B cell (primary cell): ENCODE results near the gene RHNO1. TPM values are rescaled to one million over a fixed set of nuclear protein-coding genes. Genes with fewer than 3 reads are reported as not detected.

Experiments used
- ATAC-seq: fragments of 200-7000 bp; cut with Tn5 transposase; one replicate; pipeline ENCODE4 v1.10.0; 2021; ENCODE audit warnings: low read depth, mild to moderate bottlenecking, moderate number of reproducible peaks, moderate library complexity
- CTCF ChIA-PET: fragments of 350-600 bp; sonication (Branson Sonifier 250); formaldehyde crosslinking; loops from one replicate; lab custom pipeline; 2021; ENCODE audit warnings: antibody characterized with exemption, inconsistent platforms; lab: Charles Lee
- POLR2A ChIA-PET: fragments of 350-600 bp; sonication (Branson Sonifier 250); formaldehyde crosslinking; loops from one replicate; lab custom pipeline; 2021; ENCODE audit warnings: antibody characterized with exemption; lab: Charles Lee
- DNase-seq: peaks from one replicate; pipeline ENCODE4 v3.0.0; 2013
- H2AFZ ChIP-seq: 2 replicates; pipeline ENCODE4 v1.6.1; 2012; ENCODE audit warnings: mild to moderate bottlenecking, low read depth, low read length; ENCODE audit not compliant: insufficient read depth, poor library complexity, severe bottlenecking
- H3K27ac ChIP-seq, 2 donors: 1 replicate in 1 of 2; 2 replicates in 1 of 2; pipeline ENCODE4 v1.5.1; 2012 to 2013; ENCODE audit warnings: low read length in 2 of 2, mild to moderate bottlenecking in 2 of 2, moderate library complexity in 1 of 2
- H3K27me3 ChIP-seq, 4 experiments: fragments of 200-600 bp in 1 of 4; sonication (generic) in 1 of 4; replicated peaks in 1 of 4; 1 replicate in 2 of 4; 2 replicates in 2 of 4; pipeline versions ENCODE4 v1.6.1 to v1.7.0; 2013 to 2016; ENCODE audit warnings: low read length in 3 of 4, mild to moderate bottlenecking in 2 of 4, mixed read lengths in 1 of 4, moderate library complexity in 1 of 4; ENCODE audit not compliant: insufficient read depth in 4 of 4, control insufficient read depth in 3 of 4; ENCODE audit errors: control extremely low read depth in 1 of 4
- H3K36me3 ChIP-seq, 2 experiments: replicated peaks in 1 of 2; 1 replicate in 1 of 2; 2 replicates in 1 of 2; pipeline versions ENCODE4 v1.6.1 to v1.7.1; 2013; ENCODE audit warnings: low read length in 1 of 2; ENCODE audit not compliant: insufficient read depth in 2 of 2, control insufficient read depth in 1 of 2; ENCODE audit errors: control extremely low read depth in 1 of 2, extremely low read depth in 1 of 2
- H3K4me1 ChIP-seq, 2 donors: fragments of 200-600 bp in 1 of 2; sonication (generic) in 1 of 2; 1 replicate in 1 of 2; 2 replicates in 1 of 2; pipeline versions ENCODE4 v1.5.1 to v1.6.1; 2013 to 2017; ENCODE audit warnings: low read length in 2 of 2; ENCODE audit not compliant: control insufficient read depth in 2 of 2, insufficient read depth in 2 of 2
- H3K4me2 ChIP-seq: replicated peaks from 2 replicates; pipeline ENCODE3; 2012; ENCODE audit warnings: mild to moderate bottlenecking, low read depth, low read length; ENCODE audit not compliant: poor library complexity, severe bottlenecking
- H3K4me3 ChIP-seq, 5 experiments: fragments of 200-600 bp in 1 of 5; sonication (generic) in 1 of 5; 1 replicate in 3 of 5; 2 replicates in 2 of 5; pipeline versions ENCODE4 v1.5.1 to v1.7.0; 2011 to 2016; ENCODE audit warnings: low read length in 4 of 5, mild to moderate bottlenecking in 4 of 5, low read depth in 2 of 5, control low read depth in 1 of 5, moderate library complexity in 1 of 5; ENCODE audit not compliant: insufficient read depth in 1 of 5; ENCODE audit errors: control extremely low read depth in 1 of 5, extremely low read depth in 1 of 5
- H3K79me2 ChIP-seq: fragments of 200-600 bp; sonication (generic); one replicate; pipeline ENCODE4 v1.6.0; 2016; ENCODE audit warnings: low read length; ENCODE audit not compliant: control insufficient read depth, insufficient read depth
- H3K9ac ChIP-seq: fragments of 200-600 bp; sonication (generic); 2 replicates; pipeline ENCODE4 v1.6.1; 2017; ENCODE audit warnings: mild to moderate bottlenecking, low read length, moderate library complexity
- H3K9me3 ChIP-seq, 3 donors: one replicate each; pipeline versions ENCODE4 v1.6.1 to v1.7.1; 2013; ENCODE audit warnings: low read length in 2 of 3; ENCODE audit not compliant: control insufficient read depth in 2 of 3, insufficient read depth in 1 of 3; ENCODE audit errors: control extremely low read depth in 1 of 3
- H4K20me1 ChIP-seq: 2 replicates; pipeline ENCODE4 v1.6.0; 2012; ENCODE audit warnings: mild to moderate bottlenecking, low read length; ENCODE audit not compliant: insufficient read depth, control insufficient read depth, poor library complexity, severe bottlenecking
- H3K27ac Mint-ChIP-seq: one replicate; pipeline ENCODE4 v1.8.0; 2021; ENCODE audit warnings: mixed read lengths
- H3K27me3 Mint-ChIP-seq: one replicate; pipeline ENCODE4 v1.8.0; 2021; ENCODE audit warnings: mixed read lengths
- H3K4me1 Mint-ChIP-seq: one replicate; pipeline ENCODE4 v1.8.0; 2021; ENCODE audit warnings: mixed read lengths
- H3K4me3 Mint-ChIP-seq: one replicate; pipeline ENCODE4 v1.8.0; 2021; ENCODE audit warnings: mixed read lengths
- H3K9me3 Mint-ChIP-seq: one replicate; pipeline ENCODE4 v1.8.0; 2022; ENCODE audit warnings: mixed read lengths; ENCODE audit not compliant: insufficient read depth
- CTCF ChIP-seq: fragments of 200-600 bp; IDR thresholded peaks from one replicate; pipeline ENCODE4 v1.8.0; 2022; ENCODE audit warnings: antibody characterized with exemption, mild to moderate bottlenecking
- EZH2 ChIP-seq: IDR thresholded peaks from 2 replicates; pipeline ENCODE4 v1.6.1; 2012; ENCODE audit warnings: borderline replicate concordance, low read depth, mild to moderate bottlenecking, moderate library complexity, low read length; ENCODE audit not compliant: insufficient read depth, poor library complexity, severe bottlenecking
- WGBS: methylation state at CpG from one replicate; pipeline ENCODE4 v1.1.5; 2013; ENCODE audit warnings: missing lambda C conversion rate; ENCODE audit not compliant: insufficient coverage; 5-methylcytosine and 5-hydroxymethylcytosine counted together
- intact Hi-C: fragments of 100-400 bp; cut with micrococcal nuclease; formaldehyde crosslinking; loops from one replicate; pipeline ENCODE4 v1.10.0; 2022
- polyA plus RNA-seq: library from polyadenylated mRNA; depleted of rRNA; stranded (reverse); fragments of >200 nt; gene quantifications from 2 replicates; pipeline ENCODE4 v1.2.3, GENCODE V29; 2012
- total RNA-seq, 2 donors: library from RNA; stranded (reverse); fragments of 120-200 nt in 1 of 2; gene quantifications; 1 replicate in 1 of 2; 2 replicates in 1 of 2; pipeline versions ENCODE4 v1.2.3 to v1.2.4, GENCODE V29; 2013 to 2022

RHNO1 gene
- total and polyA plus RNA-seq, 2 donors (not counting 1 experiment from before 2014, with no cell fraction given) = 13.3 to 13.5 TPM

DNA sequence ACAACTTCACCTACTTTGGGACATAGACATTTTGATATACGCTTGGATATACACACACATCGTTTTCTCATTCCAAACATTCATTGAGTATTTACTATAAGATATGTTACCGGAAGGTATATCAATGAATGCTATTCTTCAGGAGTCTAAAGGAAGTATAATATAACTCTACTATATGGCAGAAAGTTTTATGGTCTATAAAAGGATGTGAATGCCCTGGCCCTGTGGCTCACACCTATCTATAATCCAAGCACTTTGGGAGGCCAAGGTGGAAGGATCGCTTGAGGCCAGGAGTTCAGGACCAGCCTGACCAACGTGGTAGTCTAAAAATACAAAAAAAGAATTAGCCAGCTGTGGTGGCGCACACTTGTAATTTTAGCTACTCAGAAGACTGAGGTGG is 47.7 kb upstream of the RHNO1 start:
- no peak for ATAC-seq
- Histone ChIP-seq H2AFZ (no peak overlapping the region), H3K9ac (no peak overlapping the region), H3K27ac (no peak overlapping the region), H3K36me3 (peaks cover 0 to 43% of the 10 kb centered on the region in 2 experiments), H3K4me3 (no peak overlapping the region), H3K4me2 (no peak overlapping the region), H3K9me3 (no peaks in the 10 kb centered on the region), H3K79me2 (no peaks in the 10 kb centered on the region), H4K20me1 (no peaks in the 10 kb centered on the region), H3K27me3 (no peaks in the 10 kb centered on the region), H3K4me1 (no peaks in the 10 kb centered on the region)
- Mint-ChIP-seq H3K27me3 (no peaks in the 10 kb centered on the region), H3K4me1 (no peaks in the 10 kb centered on the region), H3K27ac (no peak overlapping the region), H3K4me3 (no peak overlapping the region), H3K9me3 (no peaks in the 10 kb centered on the region)
- WGBS = 88% methylated on average over 3 of the region's 6 CpGs
- ChIA-PET POLR2A (no interaction called here), CTCF (no interaction called here)
- TF ChIP-seq CTCF = no peak
- no peak for TF ChIP-seq EZH2
- intact Hi-C loops = no loop called here
- DNase-seq = no peak

- Histone ChIP-seq H4K20me1 (no peaks in the 10 kb centered on the region), H3K4me3 (no peak overlapping the region), H3K27me3 (peaks cover 0 to 3% (median 0%) of the 10 kb centered on the region in 4 experiments), H3K9me3 (no peaks in the 10 kb centered on the region), H3K4me2 (no peak overlapping the region), H3K27ac (no peak overlapping the region), H3K9ac (no peak overlapping the region), H2AFZ (no peak overlapping the region), H3K79me2 (no peaks in the 10 kb centered on the region), H3K36me3 (peaks cover 0 to 9% of the 10 kb centered on the region in 2 experiments), H3K4me1 (no peaks in the 10 kb centered on the region)
- Mint-ChIP-seq H3K27ac (no peak overlapping the region), H3K9me3 (no peaks in the 10 kb centered on the region), H3K4me1 (peaks cover 3% of the 10 kb centered on the region), H3K4me3 (no peak overlapping the region), H3K27me3 (no peaks in the 10 kb centered on the region)
- CTCF ChIA-PET = interaction anchor here (1.2 kb wide), 1 partner anchor 12 kb away, joined by 3 read pairs; no protein-coding TSS in a partner anchor
- intact Hi-C loops = no loop called here
- ATAC-seq (no peak), DNase-seq (no peak)
- TF ChIP-seq CTCF (no peak), EZH2 (no peak)
- POLR2A ChIA-PET = no interaction called here
- 94% methylated on average over 2 of the region's 6 CpGs for WGBS
Measured at GRCh38 chr12:2832550-2833127, 44.4 kb upstream of the RHNO1 start.
